ENCODE data around the gene CLDN5. TPM values are rescaled to one million over a fixed set of nuclear protein-coding genes. Genes with fewer than 3 reads are reported as not detected.

CLDN5 gene
- total and polyA plus RNA-seq, 12 donors: 19.8 to 102 (median 40.7) TPM

GRCh38 chr22:19478045-19478900 is 45.9 kb downstream of the CLDN5 start:
- H3K36me3 ChIP-seq: peaks cover 0 to 30% (median 15%) of the 10 kb centered on the region in 9 donors
- DNase-seq (peak in 1 of 2 donors; percentile 16), ATAC-seq (no peak)

GRCh38 chr22:19477321-19478044 is 46.7 kb downstream of the CLDN5 start:
- intact Hi-C loops (cut with DNase I): loop anchor here in 6 of 10 donors (2.0 to 10.0 kb wide), 9 partner anchors 40 to 333 kb away; partner anchors contain the start of genes HIRA (in 3 of the 6), MRPL40 (in 2 of the 6), CLTCL1 (in 1 of the 6) and ESS2 (in 1 of the 6)
- Histone ChIP-seq H3K4me1 (peaks cover 3 to 48% (median 31%) of the 10 kb centered on the region in 9 donors), H3K27ac (peak overlapping the region in 9 of 10 donors; percentile 93 to 100 (median 98)), H3K27me3 (no peaks in the 10 kb centered on the region), H3K4me3 (peak overlapping the region; percentile 58 to 95 (median 86)), H3K9me3 (no peaks in the 10 kb centered on the region), H3K36me3 (peaks cover 0 to 37% (median 17%) of the 10 kb centered on the region in 9 donors)
- ATAC-seq (no peak), DNase-seq (no peak)
- peak in 5 of 9 donors; percentile 15 to 50 (median 39) for TF ChIP-seq CTCF (IDR thresholded peaks at IDR 0.05)
- 24 to 32% methylated on average over 5 of the region's 5 CpGs for WGBS, 2 donors

More at GRCh38 chr22:19478045-19478900, 45.9 kb downstream of the CLDN5 start:
- H3K4me1 ChIP-seq: peaks cover 3 to 48% (median 31%) of the 10 kb centered on the region in 9 donors
- TF ChIP-seq CTCF (IDR thresholded peaks at IDR 0.05): no peak
- WGBS, 2 donors: 1% methylated on average over 30 to 31 of the region's 31 CpGs
- no peaks in the 10 kb centered on the region for H3K9me3 ChIP-seq
- H3K27ac ChIP-seq: peak overlapping the region; percentile 93 to 100 (median 98)
- H3K4me3 ChIP-seq: peak overlapping the region; percentile 58 to 95 (median 86)
- intact Hi-C loops (cut with DNase I): loop anchor here in 6 of 10 donors (2.0 to 10.0 kb wide), 9 partner anchors 41 to 333 kb away; partner anchors contain the start of genes HIRA (in 3 of the 6), MRPL40 (in 2 of the 6), CLTCL1 (in 1 of the 6) and ESS2 (in 1 of the 6)
- H3K27me3 ChIP-seq: no peaks in the 10 kb centered on the region

GRCh38 chr22:19476023-19476422 is 48.2 kb downstream of the CLDN5 start:
- TF ChIP-seq CTCF (IDR thresholded peaks at IDR 0.05): no peak
- no peak overlapping the region for H3K4me3 ChIP-seq
- intact Hi-C loops (cut with DNase I): loop anchor here in 5 of 10 donors (5.0 to 10.0 kb wide), 7 partner anchors 39 to 331 kb away; partner anchors contain the start of genes HIRA (in 2 of the 5), MRPL40 (in 2 of the 5), CLTCL1 (in 1 of the 5) and ESS2 (in 1 of the 5)
- no peaks in the 10 kb centered on the region for H3K27me3 ChIP-seq
- peaks cover 0 to 52% (median 31%) of the 10 kb centered on the region in 9 donors for H3K36me3 ChIP-seq
- 65 to 69% methylated on average over 3 of the region's 3 CpGs for WGBS, 2 donors
- DNase-seq (no peak), ATAC-seq (no peak)
- no peak overlapping the region for H3K27ac ChIP-seq
- H3K9me3 ChIP-seq: no peaks in the 10 kb centered on the region
- peaks cover 3 to 48% (median 31%) of the 10 kb centered on the region in 9 donors for H3K4me1 ChIP-seq

GRCh38 chr22:19473578-19473977 is 50.6 kb downstream of the CLDN5 start:
- peaks cover 0 to 40% (median 26%) of the 10 kb centered on the region in 9 donors for H3K4me1 ChIP-seq
- intact Hi-C loops (cut with DNase I): loop anchor here in 3 of 10 donors (10.0 kb wide), 5 partner anchors 59 to 329 kb away; partner anchors contain the start of genes CLTCL1 (in 1 of the 3) and ESS2 (in 1 of the 3)
- H3K4me3 ChIP-seq: no peak overlapping the region
- ATAC-seq: peak in 1 of 8 donors; percentile 16
- WGBS, 2 donors: 70 to 75% methylated on average over 3 of the region's 3 CpGs
- no peaks in the 10 kb centered on the region for H3K9me3 ChIP-seq
- no peak overlapping the region for H3K27ac ChIP-seq
- H3K36me3 ChIP-seq: peaks cover 0 to 76% (median 52%) of the 10 kb centered on the region in 9 donors
- no peaks in the 10 kb centered on the region for H3K27me3 ChIP-seq
- TF ChIP-seq CTCF (IDR thresholded peaks at IDR 0.05): no peak
- no peak for DNase-seq
